ENCODE results near the gene HIPK2. TPM values are rescaled to one million over a fixed set of nuclear protein-coding genes. Genes with fewer than 3 reads are reported as not detected.
A peak's percentile ranks its signal among the peaks of the same experiment; 100 is the strongest.

The HIPK2 gene
- total RNA-seq, 2 donors from 2014 or later: 95.1 to 125 TPM

GRCh38 chr7:139768249-139768824, 9.5 kb downstream of the HIPK2 start:
- Mint-ChIP-seq H3K27ac (no peak overlapping the region), H3K36me3 (ENCODE audit: low read depth) (peaks cover 37% of the 10 kb centered on the region)
- no peak for TF ChIP-seq CTCF (conservative IDR thresholded peaks at IDR 0.05)

GRCh38 chr7:139767561-139767982, 10.2 kb downstream of the HIPK2 start:
- Histone ChIP-seq H3K27ac (ENCODE audit: low read depth, low read length) (no peak overlapping the region), H3K27me3 (ENCODE audit: control insufficient read depth, insufficient read depth, low read length, poor library complexity, severe bottlenecking) (no peaks in the 10 kb centered on the region), H3K9me3 (ENCODE audit: control insufficient read depth, low read length) (no peaks in the 10 kb centered on the region), H3K9ac (ENCODE audit: extremely low read depth, low read length, poor library complexity, severe bottlenecking) (no peak overlapping the region), H3K4me3 (ENCODE audit: low read length) (no peak overlapping the region), H3K36me3 (ENCODE audit: control insufficient read depth, insufficient read depth, low read length) (peaks cover 59% of the 10 kb centered on the region), H3K4me1 (ENCODE audit: control insufficient read depth, insufficient read depth, low read length) (no peaks in the 10 kb centered on the region)
- Mint-ChIP-seq H3K4me1 (peaks cover 29% of the 10 kb centered on the region), H3K27ac (no peak overlapping the region), H3K9me3 (no peaks in the 10 kb centered on the region), H3K27me3 (ENCODE audit: insufficient read depth) (no peaks in the 10 kb centered on the region), H3K4me3 (no peak overlapping the region), H3K36me3 (ENCODE audit: low read depth) (peaks cover 33% of the 10 kb centered on the region)
- DNase-seq: no peak
- TF ChIP-seq CTCF (conservative IDR thresholded peaks at IDR 0.05): no peak

More at GRCh38 chr7:139768249-139768824, 9.5 kb downstream of the HIPK2 start:
- H3K27me3 ChIP-seq (ENCODE audit: control insufficient read depth, insufficient read depth, low read length, poor library complexity, severe bottlenecking): no peaks in the 10 kb centered on the region
- H3K4me1 Mint-ChIP-seq: peaks cover 34% of the 10 kb centered on the region
- H3K36me3 ChIP-seq (ENCODE audit: control insufficient read depth, insufficient read depth, low read length): peaks cover 61% of the 10 kb centered on the region
- H3K4me3 Mint-ChIP-seq: no peak overlapping the region
- DNase-seq: peak; percentile 43
- no peak overlapping the region for H3K9ac ChIP-seq (ENCODE audit: extremely low read depth, low read length, poor library complexity, severe bottlenecking)
- H3K9me3 Mint-ChIP-seq: no peaks in the 10 kb centered on the region
- no peaks in the 10 kb centered on the region for H3K27me3 Mint-ChIP-seq (ENCODE audit: insufficient read depth)
- H3K27ac ChIP-seq (ENCODE audit: low read depth, low read length): no peak overlapping the region
- H3K4me1 ChIP-seq (ENCODE audit: control insufficient read depth, insufficient read depth, low read length): no peaks in the 10 kb centered on the region
- WGBS, 2 experiments (ENCODE audit: insufficient coverage in 1 of 2, insufficient read length in 1 of 2): 91 to 95% methylated on average over 4 of the region's 4 CpGs
- H3K9me3 ChIP-seq (ENCODE audit: control insufficient read depth, low read length): no peaks in the 10 kb centered on the region
- H3K4me3 ChIP-seq (ENCODE audit: low read length): no peak overlapping the region

- TF ChIP-seq CTCF (conservative IDR thresholded peaks at IDR 0.05): no peak
- no peaks in the 10 kb centered on the region for H3K27me3 ChIP-seq (ENCODE audit: control insufficient read depth, insufficient read depth, low read length, poor library complexity, severe bottlenecking)
- H3K9me3 Mint-ChIP-seq: no peaks in the 10 kb centered on the region
- H3K4me3 Mint-ChIP-seq: no peak overlapping the region
- no peaks in the 10 kb centered on the region for H3K4me1 ChIP-seq (ENCODE audit: control insufficient read depth, insufficient read depth, low read length)
- H3K4me1 Mint-ChIP-seq: peaks cover 17% of the 10 kb centered on the region
- H3K9me3 ChIP-seq (ENCODE audit: control insufficient read depth, low read length): no peaks in the 10 kb centered on the region
- no peak overlapping the region for H3K27ac Mint-ChIP-seq
- peaks cover 38% of the 10 kb centered on the region for H3K36me3 Mint-ChIP-seq (ENCODE audit: low read depth)
- no peak overlapping the region for H3K4me3 ChIP-seq (ENCODE audit: low read length)
- no peak overlapping the region for H3K27ac ChIP-seq (ENCODE audit: low read depth, low read length)
- 98 to 100% methylated on average over 1 to 2 of the region's 2 CpGs for WGBS, 2 experiments (ENCODE audit: insufficient coverage in 1 of 2, insufficient read length in 1 of 2)
- DNase-seq: no peak
- H3K27me3 Mint-ChIP-seq (ENCODE audit: insufficient read depth): no peaks in the 10 kb centered on the region
- H3K36me3 ChIP-seq (ENCODE audit: control insufficient read depth, insufficient read depth, low read length): peaks cover 62% of the 10 kb centered on the region
- no peak overlapping the region for H3K9ac ChIP-seq (ENCODE audit: extremely low read depth, low read length, poor library complexity, severe bottlenecking)
Measured at GRCh38 chr7:139765143-139765542, 12.7 kb downstream of the HIPK2 start.
